GM19372 (cell line): Measurements from ENCODE around the gene THOC2.
"Not testable (repeated sequence)": the region's sequence is repeated elsewhere in the genome, so short reads cannot be mapped to it uniquely, and the experiment has no call there.

Experiments used
- ATAC-seq: cut with Tn5 transposase; IDR thresholded peaks from one replicate; pipeline ENCODE4 v1.9.1; 2021; ENCODE audit warnings: mild to moderate bottlenecking, low read depth, moderate library complexity; ENCODE audit not compliant: unreplicated experiment

Gene THOC2

GRCh38 chrX:123736333-123736921 is 3.6 kb upstream of the THOC2 start:
- ATAC-seq = no peak

DNA sequence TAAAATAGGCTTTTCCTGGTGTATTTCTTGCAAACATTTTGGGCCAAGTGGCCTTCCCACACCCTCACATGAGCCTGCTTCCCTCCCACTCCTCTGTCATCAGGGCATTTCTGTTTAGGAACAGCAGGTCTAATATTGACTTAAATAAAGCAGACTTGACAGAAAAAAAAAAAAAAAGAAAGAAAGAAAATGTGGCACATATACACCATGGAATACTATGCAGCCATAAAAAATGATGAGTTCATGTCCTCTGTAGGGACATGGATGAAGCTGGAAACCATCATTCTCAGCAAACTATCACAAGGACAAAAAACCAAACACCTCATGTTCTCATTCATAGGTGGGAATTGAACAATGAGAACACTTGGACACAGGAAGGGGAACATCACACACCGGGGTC is 2.3 kb upstream of the THOC2 start:
- not testable (repeated sequence) for ATAC-seq

- not testable (repeated sequence) for ATAC-seq
These were observed 1.2 kb upstream of the THOC2 start for GRCh38 chrX:123734079-123734478.

- peak; percentile 20 for ATAC-seq
These were observed 724 bp downstream of the THOC2 start for GRCh38 chrX:123731987-123732669.

GRCh38 chrX:123731258-123731986 is 1.4 kb downstream of the THOC2 start:
- ATAC-seq = no peak

GRCh38 chrX:123728554-123728953 is 4.3 kb downstream of the THOC2 start:
- no peak for ATAC-seq

DNA sequence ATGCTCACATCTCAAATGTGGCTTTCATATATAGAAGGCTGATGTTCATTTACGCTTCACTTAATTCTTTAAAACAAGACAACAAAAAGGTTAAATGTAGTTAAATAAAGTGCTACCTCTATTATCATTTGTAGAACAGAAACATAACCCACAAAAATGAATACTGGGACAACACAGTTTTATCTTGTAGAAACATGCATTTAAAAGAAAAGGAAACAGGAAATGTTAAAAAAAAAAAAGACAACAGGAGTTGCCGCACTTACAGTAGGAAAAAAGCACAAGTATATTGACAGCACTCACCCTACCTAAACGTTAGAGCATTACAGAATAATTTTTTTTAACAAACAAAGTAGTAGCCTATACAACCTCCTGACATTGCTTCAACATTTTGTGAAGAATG is 4.8 kb downstream of the THOC2 start:
- no peak for ATAC-seq

DNA sequence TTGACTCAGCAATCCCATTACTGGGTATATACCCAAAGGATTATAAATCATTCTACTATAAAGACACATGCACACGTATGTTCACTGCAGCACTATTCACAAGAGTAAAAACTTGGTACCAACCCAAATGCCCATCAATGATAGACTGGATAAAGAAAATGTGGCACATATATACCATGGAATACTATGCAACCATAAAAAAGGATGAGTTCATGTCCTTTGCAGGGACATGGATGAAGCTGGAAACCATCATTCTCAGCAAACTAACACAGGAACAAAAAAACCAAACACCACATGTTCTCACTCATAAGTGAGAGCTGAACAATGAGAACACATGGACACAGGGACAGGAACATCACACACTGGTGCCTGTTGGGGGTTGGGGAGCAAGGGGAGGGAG is 10.7 kb downstream of the THOC2 start:
- not testable (repeated sequence) for ATAC-seq

GRCh38 chrX:123720486-123720885 is 12.4 kb downstream of the THOC2 start:
- no peak for ATAC-seq

- ATAC-seq = no peak
These were observed 19.0 kb downstream of the THOC2 start for GRCh38 chrX:123713841-123714240.

DNA sequence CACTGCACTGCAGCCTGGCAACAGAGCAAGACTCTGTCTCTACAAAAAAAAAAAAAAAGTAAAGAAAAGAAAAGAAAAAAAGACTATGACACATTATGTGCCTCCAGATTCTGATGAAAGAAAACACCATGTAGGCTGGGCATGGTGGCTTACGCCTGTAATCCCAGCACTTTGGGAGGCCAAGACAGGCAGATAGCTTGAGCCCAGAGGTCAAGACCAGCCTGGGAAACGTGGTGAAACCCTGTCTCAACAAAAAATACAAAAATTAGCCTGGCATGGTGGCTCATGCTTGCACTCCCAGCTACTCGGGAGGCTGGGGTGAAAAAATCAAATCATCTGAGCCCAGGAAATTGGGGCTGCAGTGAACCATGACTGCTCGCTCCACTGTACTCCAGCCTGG is 19.4 kb downstream of the THOC2 start:
- ATAC-seq = no peak

DNA sequence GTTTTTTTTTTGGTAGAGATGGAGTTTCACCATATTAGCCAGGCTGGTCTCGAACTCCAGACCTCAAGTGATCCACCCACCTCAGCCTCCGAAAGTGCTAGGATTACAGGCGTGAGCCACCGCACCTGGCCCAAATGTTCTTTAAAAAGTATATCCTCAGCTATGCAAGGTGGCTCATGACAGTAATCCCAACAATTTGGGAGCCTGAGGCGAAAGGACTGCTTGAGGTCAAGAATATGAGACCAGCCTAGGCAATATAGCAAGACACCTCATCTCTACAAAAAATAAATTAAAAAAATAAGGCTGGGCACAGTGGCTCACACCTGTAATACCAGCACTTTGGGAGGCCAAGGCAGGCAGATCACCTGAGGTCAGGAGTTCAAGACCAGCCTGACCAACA is 21.7 kb downstream of the THOC2 start:
- ATAC-seq = not testable (repeated sequence)

- no peak for ATAC-seq
These were observed 28.1 kb downstream of the THOC2 start for GRCh38 chrX:123704781-123705180.

- no peak for ATAC-seq
These were observed 33.8 kb downstream of the THOC2 start for GRCh38 chrX:123698979-123699520.

GRCh38 chrX:123696334-123696733 is 36.5 kb downstream of the THOC2 start:
- ATAC-seq = no peak

DNA sequence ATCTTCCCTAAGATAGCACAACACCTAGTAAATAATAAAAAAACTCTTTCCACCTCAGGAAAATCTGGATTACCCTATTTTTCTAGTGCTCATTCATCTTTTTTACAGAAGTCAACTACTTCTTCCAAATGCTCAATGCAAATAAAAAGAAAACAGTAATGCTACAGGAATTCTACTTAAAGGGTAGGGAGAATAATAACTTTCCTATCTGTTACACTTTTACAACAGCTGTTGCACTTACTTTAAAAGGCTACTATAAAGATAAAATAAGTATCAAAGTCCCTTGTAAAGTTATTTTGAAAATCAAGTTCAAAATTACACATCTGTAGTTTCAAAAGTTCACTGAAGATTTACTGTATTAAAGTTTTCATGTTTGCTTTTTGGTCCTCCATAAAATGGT is 37.6 kb downstream of the THOC2 start:
- ATAC-seq = no peak

- ATAC-seq = no peak
These were observed 41.1 kb downstream of the THOC2 start for GRCh38 chrX:123691776-123692175.

DNA sequence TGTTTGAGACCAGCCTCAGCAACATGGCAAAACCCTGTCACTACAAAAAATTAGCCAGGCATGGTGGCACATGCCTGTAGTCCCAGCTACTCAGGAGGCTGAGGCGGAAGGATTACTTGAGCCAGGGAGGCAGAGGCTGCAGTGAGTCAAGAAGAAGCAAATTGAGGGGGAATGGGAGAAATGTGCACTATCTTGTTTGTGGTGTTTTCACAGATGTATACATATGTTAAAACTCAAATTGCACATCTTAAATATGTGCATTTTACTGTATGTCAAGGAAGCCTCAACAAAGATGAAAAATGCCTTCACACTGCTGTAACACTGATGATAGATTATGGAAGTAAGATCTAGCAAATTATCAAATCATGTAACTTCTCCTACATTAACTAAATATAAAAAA is 44.3 kb downstream of the THOC2 start:
- ATAC-seq = no peak

DNA sequence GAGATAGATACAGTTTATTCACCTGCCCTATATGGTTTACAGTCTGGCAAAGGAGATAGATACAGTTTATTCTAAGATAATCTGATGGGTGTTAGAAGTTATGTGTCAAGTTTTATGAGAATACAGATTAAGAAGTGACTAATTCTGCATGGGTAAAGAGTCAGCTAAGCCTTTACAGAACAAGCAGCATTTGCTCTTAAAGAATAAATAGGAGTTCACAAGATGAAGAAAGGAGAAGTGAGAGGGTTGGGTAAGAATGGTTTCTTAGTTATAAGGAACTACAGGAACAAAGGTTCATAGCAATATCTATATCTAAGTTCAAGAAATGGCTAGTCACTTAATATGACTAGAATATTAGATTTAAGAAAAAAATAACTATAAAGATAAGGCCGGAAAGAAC is 47.6 kb downstream of the THOC2 start:
- ATAC-seq = no peak

GRCh38 chrX:123682186-123682585 is 50.7 kb downstream of the THOC2 start:
- no peak for ATAC-seq

DNA sequence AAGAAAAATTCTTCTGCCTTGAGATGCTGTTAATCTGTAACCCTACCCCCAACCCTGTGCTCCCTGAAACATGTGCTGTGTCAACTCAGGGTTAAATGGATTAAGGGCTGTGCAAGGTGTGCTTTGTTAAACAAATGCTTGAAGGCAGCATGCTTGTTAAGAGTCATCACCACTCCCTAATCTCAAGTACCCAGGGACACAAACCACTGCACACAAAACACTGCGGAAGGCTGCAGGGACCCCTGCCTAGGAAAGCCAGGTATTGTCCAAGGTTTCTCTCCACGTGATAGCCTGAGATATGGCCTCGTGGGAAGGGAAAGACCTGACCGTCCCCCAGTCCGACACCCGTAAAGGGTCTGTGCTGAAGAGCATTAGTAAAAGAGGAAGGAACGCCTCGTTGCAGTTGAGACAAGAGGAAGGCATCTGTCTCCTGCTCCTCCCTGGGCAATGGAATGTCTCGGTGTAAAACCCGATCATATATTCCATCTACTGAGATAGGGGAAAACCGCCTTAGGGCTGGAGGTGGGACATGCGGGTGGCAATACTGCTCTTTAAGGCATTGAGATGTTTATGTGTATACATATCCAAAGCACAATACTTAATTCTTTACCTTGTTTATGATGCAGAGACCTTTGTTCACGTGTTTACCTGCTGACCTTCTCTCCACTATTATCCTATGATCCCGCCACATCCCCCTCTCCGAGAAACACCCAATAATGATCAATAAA is 53.0 kb downstream of the THOC2 start:
- not testable (repeated sequence) for ATAC-seq
